Stimulated activated naive CD8-positive, alpha-beta T cell treated with anti-CD3 and anti-CD28 coated beads, Interleukin-15, Interleukin-2, amounts not matched to agents 100 U/mL and 50 U/mL, for 24 hours (primary cell): ENCODE measurements around the gene CNOT3.
"Not testable (repeated sequence)": the region's sequence is repeated elsewhere in the genome, so short reads cannot be mapped to it uniquely, and the experiment has no call there.

Source experiments
- ATAC-seq: fragments of 150-1000 bp; cut with Tn5 transposase; one replicate; pipeline ENCODE4 v1.10.0; 2021
- DNase-seq: peaks from one replicate; pipeline ENCODE4 v3.0.0; 2021

Gene CNOT3

GRCh38 chr19:54137699-54138488 is at the start of gene CNOT3:
CNOT3 (plus strand) TSS chr19:54137762; CDS start chr19:54142979, 5,217 bp downstream.
- DNase-seq, result peak; percentile 47
- no peak for ATAC-seq

- DNase-seq (no peak), ATAC-seq (no peak)
Observed at GRCh38 chr19:54094426-54095000, 43.0 kb upstream of the CNOT3 start.

- DNase-seq (no peak), ATAC-seq (no peak)
Observed at GRCh38 chr19:54095136-54095858, 42.3 kb upstream of the CNOT3 start.

GRCh38 chr19:54095859-54096616 is 41.5 kb upstream of the CNOT3 start:
- peak; percentile 56 for DNase-seq

GRCh38 chr19:54096617-54097106 is 40.9 kb upstream of the CNOT3 start:
- DNase-seq (no peak), ATAC-seq (peak; percentile 31)

More at GRCh38 chr19:54095859-54096616, 41.5 kb upstream of the CNOT3 start:
- peak; percentile 80 for ATAC-seq

- DNase-seq (no peak), ATAC-seq (no peak)
Observed at GRCh38 chr19:54099190-54099902, 38.2 kb upstream of the CNOT3 start.

- DNase-seq, ATAC-seq: not testable (repeated sequence)
Observed at GRCh38 chr19:54099903-54100255, 37.7 kb upstream of the CNOT3 start.

GRCh38 chr19:54100561-54100960 is 37.0 kb upstream of the CNOT3 start, which contains the start of gene OSCAR:
OSCAR (minus strand) TSS chr19:54100803; CDS start chr19:54100792, 11 bp downstream.
- ATAC-seq (no peak), DNase-seq (no peak)

- ATAC-seq, result peak; percentile 98
- DNase-seq, result peak; percentile 97
Observed at GRCh38 chr19:54102421-54103169, 35.0 kb upstream of the CNOT3 start, which contains the start of gene NDUFA3. NDUFA3 (plus strand) TSS chr19:54102855; CDS start chr19:54102879, 24 bp downstream.

- ATAC-seq, result no peak
Observed at GRCh38 chr19:54104998-54105715, 32.4 kb upstream of the CNOT3 start.

GRCh38 chr19:54105796-54106195 is 31.8 kb upstream of the CNOT3 start:
- ATAC-seq, result no peak
- DNase-seq, result peak; percentile 4

More at GRCh38 chr19:54104998-54105715, 32.4 kb upstream of the CNOT3 start:
- DNase-seq, result peak; percentile 3

GRCh38 chr19:54106716-54107115 is 30.8 kb upstream of the CNOT3 start:
- ATAC-seq (no peak), DNase-seq (peak; percentile 3)

GRCh38 chr19:54107876-54108490 is 29.6 kb upstream of the CNOT3 start:
- DNase-seq, result no peak

GRCh38 chr19:54108496-54108895 is 29.1 kb upstream of the CNOT3 start:
- DNase-seq, result no peak
- no peak for ATAC-seq

More at GRCh38 chr19:54107876-54108490, 29.6 kb upstream of the CNOT3 start:
- ATAC-seq, result no peak

- DNase-seq (no peak), ATAC-seq (peak; percentile 64)
Observed at GRCh38 chr19:54109651-54110050, 27.9 kb upstream of the CNOT3 start.

- peak; percentile 47 for ATAC-seq
- DNase-seq, result peak; percentile 62
Observed at GRCh38 chr19:54114340-54115108, 23.0 kb upstream of the CNOT3 start.

- peak; percentile 94 for ATAC-seq
- peak; percentile 96 for DNase-seq
Observed at GRCh38 chr19:54115109-54116063, 22.2 kb upstream of the CNOT3 start, which contains the start of the genes PRPF31 and TFPT. PRPF31 (plus strand) TSS chr19:54115754; CDS start chr19:54118279, 2,525 bp downstream. TFPT (minus strand) TSS chr19:54115657; CDS start chr19:54115269, 388 bp downstream.
